NCI-H2081 treated with DMSO at 0.1 percent for 48 hours (cell line): ENCODE measurements around the gene PDILT.
"Not testable (repeated sequence)": the region's sequence is repeated elsewhere in the genome, so short reads cannot be mapped to it uniquely, and the experiment has no call there.

Experiments used
- DNase-seq: peaks from one replicate; lab custom pipeline; 2025; lab: John Stamatoyannopoulos, UW

Gene PDILT

DNA sequence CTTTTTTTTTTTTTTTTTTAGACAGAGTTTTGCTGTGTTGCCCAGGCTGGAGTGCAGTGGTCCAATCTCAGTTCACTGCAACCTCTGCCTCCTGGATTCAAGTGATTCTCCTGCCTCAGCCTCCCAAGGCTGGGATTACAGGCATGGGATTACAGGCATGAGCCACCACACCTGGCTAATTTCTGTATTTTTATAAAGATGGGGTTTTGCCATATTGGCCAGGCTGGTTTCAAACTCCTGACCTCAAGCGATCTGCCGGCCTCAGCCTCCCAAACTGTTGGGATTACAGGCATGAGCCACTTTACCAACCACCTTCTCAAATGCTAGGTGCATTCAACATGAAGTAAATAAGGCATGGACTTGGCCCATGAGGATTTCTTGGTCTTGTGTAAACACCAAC, 83.5 kb downstream of the PDILT start:
- DNase-seq: not testable (repeated sequence)

DNA sequence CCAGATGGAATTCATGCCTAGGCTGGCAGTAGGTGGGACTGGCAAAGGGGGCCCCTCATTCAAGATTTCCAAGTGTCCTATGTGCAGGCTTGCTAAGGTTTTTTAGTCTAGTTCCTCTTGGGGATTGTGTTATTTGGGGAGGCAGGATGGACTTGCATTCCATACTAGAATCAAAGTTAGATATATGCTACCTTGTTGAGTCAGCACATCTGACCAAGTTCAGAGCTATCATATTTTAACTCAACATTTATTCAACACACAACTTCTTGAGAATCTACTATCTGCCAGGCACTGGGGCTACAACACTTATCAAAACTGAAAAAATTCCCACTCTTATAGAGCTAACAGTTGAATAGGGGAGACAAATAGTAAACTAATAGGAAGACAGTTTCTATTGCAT, 83.9 kb downstream of the PDILT start:
- no peak for DNase-seq

- DNase-seq: no peak
These were observed 84.4 kb downstream of the PDILT start for GRCh38 chr16:20320178-20320577.

- no peak for DNase-seq
These were observed 85.1 kb downstream of the PDILT start for GRCh38 chr16:20319406-20319805.

DNA sequence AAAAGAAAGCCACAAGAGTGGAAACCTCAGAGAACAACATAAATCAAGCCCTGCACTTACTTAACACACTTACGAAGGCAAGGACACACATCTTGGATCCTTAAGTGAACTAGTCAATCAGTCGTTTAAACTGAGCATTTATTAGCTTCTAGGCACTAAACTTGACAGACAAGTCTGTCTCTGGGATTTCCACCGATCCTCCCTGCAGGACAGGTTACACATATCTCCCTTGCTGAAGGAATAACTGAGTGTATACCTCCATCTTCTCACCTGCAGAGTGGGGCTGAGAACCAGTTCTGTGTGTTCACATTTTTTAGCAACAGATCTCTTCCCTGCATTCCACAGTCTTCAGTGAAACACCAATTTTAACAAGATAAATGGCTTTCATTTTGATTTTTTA, 86.1 kb downstream of the PDILT start:
- no peak for DNase-seq

DNA sequence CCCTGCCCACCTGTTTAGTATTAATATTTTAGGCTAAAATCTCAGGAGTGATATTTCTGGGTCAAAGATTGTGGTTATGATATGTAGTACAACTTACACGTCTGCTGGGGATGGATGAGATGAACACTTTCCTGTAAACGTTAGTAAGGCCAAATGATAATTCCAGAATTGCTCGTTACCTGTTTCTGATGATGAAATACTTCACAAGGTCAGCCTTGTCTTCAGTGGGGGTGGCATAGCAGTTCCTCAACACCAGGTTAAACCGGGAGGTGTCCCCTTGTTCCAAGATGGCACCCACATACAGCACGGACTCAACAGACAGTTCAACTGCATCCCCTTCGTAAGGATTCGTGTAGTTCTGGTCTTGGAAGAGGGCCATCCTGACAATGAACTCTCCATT, 86.5 kb downstream of the PDILT start:
- DNase-seq: no peak

GRCh38 chr16:20317117-20317516, 87.4 kb downstream of the PDILT start:
- no peak for DNase-seq

DNA sequence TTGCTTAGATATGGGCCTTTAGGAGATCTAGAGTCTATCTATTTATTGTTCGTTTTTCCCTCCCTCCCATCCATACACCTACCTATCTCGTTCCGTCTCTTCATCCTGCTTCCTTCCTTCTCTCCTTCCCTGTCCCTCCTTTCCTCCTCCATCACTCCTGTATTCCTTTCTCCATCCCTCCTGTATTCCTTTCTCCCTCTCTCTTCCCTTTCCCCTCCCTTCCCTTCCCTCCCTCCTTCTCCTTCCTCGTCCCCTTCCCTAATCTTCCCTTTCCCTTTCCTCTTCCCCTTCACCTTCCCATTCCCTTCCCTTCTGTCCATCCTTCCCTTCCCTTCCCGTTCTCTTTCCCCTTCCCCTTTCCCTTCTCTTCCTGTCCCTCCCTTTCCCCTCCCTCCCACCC, 87.8 kb downstream of the PDILT start:
- DNase-seq: no peak

DNA sequence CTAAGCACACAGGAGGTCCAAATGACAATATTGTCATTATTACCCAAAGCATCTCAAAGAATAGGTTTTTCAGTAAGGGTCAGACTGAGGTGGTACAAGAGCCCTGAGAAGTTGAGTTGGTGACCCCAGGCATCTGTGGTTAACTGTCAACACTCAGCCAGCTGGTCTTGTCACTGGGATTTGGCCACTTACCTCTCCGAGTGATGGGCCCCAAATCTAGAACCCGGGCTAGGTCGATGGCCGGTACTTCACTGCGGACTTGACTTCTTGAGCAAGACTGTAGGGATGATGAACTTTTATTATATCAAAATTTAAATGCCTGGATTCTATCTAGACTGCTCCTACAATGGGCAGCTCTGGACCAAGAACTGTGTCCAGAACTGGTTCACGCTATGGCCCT, 88.8 kb downstream of the PDILT start:
- DNase-seq: no peak

DNA sequence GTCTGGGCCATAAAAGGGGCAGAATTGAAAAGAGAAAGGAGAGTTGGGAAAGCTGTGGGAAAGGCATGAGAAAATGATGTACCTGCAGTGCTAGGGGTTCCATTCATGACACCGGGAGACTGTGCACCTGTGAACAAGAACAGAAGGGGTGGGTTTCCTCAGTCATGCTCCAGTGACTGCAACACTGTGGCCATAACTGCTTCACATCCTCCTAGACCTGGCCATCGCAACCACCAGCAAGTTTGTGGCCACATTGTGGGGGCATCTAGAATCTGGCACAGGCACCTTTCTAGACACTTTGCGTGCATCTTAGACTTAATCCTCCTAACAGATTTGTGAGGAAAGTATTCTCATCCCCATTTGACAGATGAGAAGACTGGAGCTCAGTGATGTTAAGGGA, 90.0 kb downstream of the PDILT start:
- DNase-seq: no peak

DNA sequence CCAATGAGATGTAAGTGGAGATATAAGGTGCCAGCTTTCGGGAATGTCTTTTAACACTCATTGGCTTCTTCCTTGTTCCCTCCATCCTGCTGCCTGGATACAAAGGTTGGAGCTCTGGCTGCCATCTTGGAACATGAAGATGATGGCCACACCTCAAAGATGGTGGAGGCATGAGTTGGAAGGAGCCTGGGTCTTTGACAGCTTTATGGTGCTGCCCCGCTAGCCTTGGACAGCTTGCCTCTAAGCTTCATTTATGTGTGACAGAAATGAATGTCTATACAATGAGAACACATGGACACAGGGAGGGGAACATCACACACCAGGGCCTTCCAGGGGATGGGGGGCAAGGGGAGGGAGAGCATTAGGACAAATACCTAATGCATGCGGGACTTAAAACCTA, 90.8 kb downstream of the PDILT start:
- no peak for DNase-seq

DNA sequence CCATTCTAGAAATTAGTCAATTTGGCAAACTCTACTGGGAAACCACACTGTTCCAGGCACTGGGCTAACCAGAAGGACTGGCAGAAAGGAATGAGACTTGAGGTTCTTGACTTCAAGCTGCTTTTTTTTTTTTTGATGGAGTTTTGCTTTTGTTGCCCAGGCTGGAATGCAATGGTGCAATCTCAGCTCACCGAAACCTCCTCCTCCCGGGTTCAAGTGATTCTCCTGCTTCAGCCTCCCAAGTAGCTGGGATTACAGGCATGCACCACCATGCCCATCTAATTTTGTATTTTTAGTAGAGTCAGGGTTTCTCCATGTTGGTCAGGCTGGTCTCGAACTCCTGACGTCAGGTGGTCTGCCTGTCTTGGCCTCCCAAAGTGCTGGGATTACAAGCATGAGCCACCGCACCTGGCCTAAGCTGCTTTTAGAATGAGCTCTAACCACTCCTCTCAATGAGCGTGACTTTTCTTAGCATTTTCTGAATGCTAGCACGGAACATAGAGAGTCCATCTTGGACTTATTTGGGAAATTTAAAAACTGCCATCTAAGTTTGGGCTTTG, 91.9 kb downstream of the PDILT start:
- not testable (repeated sequence) for DNase-seq

DNA sequence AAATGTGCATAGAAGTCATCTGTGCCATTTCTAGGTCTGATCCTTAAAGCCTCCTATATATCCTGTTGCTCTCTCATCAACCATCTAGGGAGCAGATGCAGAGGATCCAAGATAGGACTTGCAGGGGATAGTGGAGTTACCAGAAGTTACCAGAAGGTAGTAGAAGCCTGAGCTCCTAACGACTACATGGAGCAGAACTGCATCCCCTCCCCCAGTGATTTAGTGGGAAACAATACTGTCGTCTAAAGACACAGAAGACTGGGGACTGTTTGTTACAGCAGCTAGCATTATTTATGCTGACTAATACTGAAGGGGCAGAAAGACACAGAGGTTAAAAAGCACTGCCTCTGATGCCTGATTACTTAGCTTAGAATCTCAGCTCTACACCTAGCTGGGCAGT, 93.0 kb downstream of the PDILT start:
- no peak for DNase-seq

DNA sequence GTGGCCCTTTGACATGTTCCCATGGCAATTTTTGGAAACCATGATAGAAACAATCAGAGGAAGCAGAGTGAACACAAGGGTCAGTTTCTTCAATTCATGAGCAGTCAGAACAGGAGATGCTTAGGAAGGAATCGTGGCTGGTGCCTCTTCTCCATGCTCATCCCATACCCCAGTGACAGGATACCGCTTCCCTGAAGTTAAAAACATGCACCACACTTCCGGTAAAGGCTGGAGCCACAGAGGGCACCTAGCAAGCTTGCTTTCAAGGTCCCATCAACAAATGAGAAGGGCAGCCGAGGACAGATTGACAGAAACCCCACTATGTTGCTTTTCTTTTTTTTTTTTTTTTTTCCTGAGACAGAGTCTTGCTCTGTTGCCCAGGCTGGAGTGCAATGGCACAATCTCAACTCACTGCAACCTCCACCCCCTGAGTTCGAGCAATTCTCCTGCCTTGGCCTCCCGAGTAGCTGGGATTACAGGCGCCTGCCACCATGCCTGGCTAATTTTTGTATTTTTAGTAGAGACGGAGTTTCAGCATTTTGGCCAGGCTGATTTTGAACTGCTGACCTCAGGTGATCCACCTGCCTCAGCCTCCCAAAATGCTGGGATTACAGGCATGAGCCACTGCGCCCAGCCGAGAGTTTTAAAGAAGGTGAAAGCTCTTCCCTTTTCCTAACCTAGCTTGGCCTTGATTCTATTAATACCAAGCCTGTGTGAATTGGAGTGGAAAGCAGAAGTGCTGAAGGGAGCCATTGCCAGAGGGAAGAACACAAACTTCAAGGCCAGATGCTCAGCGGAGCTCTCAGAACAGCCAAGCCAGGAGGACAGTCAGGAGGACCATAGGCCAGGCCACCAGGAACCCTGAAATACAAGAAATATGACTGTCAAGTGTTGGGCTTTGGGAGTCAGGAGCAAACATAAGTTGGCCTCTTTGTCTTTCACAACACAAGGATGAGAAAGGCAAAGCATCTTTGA, 93.8 kb downstream of the PDILT start:
- no peak for DNase-seq

GRCh38 chr16:20309786-20310185, 94.8 kb downstream of the PDILT start:
- no peak for DNase-seq
